Lung (tissue), 12 donors: ENCODE measurements around the gene DEFB108B. TPM values are rescaled to one million over a fixed set of nuclear protein-coding genes. Genes with fewer than 3 reads are reported as not detected.
"Not testable (repeated sequence)": the region's sequence is repeated elsewhere in the genome, so short reads cannot be mapped to it uniquely, and the experiment has no call there.

ENCODE experiments used
- ATAC-seq: fragments of 200-7000 bp; cut with Tn5 transposase; one replicate; pipeline ENCODE4 v1.9.1; 2020; ENCODE audit warnings: moderate number of reproducible peaks; ENCODE audit not compliant: insufficient read depth, low FRiP score
- DNase-seq, 3 donors: peaks; one replicate each; pipeline ENCODE4 v3.0.0-alpha.2; 2013 to 2017
- H3K27ac ChIP-seq, 2 donors: one replicate each; pipeline ENCODE4 v1.5.1; 2013; ENCODE audit warnings: mild to moderate bottlenecking in 2 of 2, moderate library complexity in 2 of 2, control low read depth in 1 of 2, inconsistent platforms in 1 of 2, low read depth in 1 of 2, low read length in 1 of 2
- H3K27me3 ChIP-seq, 3 donors: one replicate each; pipeline ENCODE4 v1.5.1; 2013; ENCODE audit warnings: low read length in 2 of 3; ENCODE audit not compliant: control insufficient read depth in 3 of 3, insufficient read depth in 3 of 3
- H3K36me3 ChIP-seq, 4 donors: one replicate each; pipeline ENCODE4 v1.5.1; 2013; ENCODE audit warnings: low read length in 4 of 4, mild to moderate bottlenecking in 1 of 4, moderate library complexity in 1 of 4; ENCODE audit not compliant: control insufficient read depth in 4 of 4, insufficient read depth in 4 of 4
- H3K4me1 ChIP-seq, 5 donors: one replicate each; pipeline ENCODE4 v1.5.1; 2013; ENCODE audit warnings: low read length in 5 of 5, mild to moderate bottlenecking in 2 of 5, moderate library complexity in 1 of 5; ENCODE audit not compliant: control insufficient read depth in 5 of 5, insufficient read depth in 5 of 5
- H3K4me3 ChIP-seq: one replicate; pipeline ENCODE4 v1.5.1; 2013; ENCODE audit warnings: mild to moderate bottlenecking, control low read depth, moderate library complexity
- H3K9ac ChIP-seq, 2 donors: one replicate each; pipeline ENCODE4 v1.5.1; 2013; ENCODE audit warnings: low read length in 2 of 2, control low read depth in 1 of 2; ENCODE audit not compliant: insufficient read depth in 1 of 2
- H3K9me3 ChIP-seq, 4 donors: one replicate each; pipeline ENCODE4 v1.5.1; 2013; ENCODE audit warnings: low read length in 3 of 4, mild to moderate bottlenecking in 1 of 4, moderate library complexity in 1 of 4; ENCODE audit not compliant: control insufficient read depth in 4 of 4, insufficient read depth in 3 of 4
- WGBS, 2 donors: extraction: QIAGEN DNeasy Blood & Tissue Kit; methylation state at CpG; one replicate each; pipeline ENCODE4 v1.1.7; 2013; 5-methylcytosine and 5-hydroxymethylcytosine counted together
- polyA plus RNA-seq, 2 donors: library from polyadenylated mRNA; stranded (reverse); fragments of 200-250 nt; gene quantifications; one replicate each; pipeline ENCODE4 v1.2.1, GENCODE V29; 2013
- total RNA-seq, 2 donors: library from RNA; depleted of rRNA in 1 of 2; stranded (reverse); fragments of >200 nt in 1 of 2; gene quantifications; one replicate each; pipeline ENCODE4 v1.2.1, GENCODE V29; 2014 to 2021
- TF ChIP-seq, protein P1 (sequence below): IDR thresholded peaks from 2 replicates; pipeline ENCODE4 v1.5.1; 2012; ENCODE audit warnings: mild to moderate bottlenecking; ENCODE audit errors: control extremely low read depth, extremely low read depth
- donor health status: control.
- donor health status: control.
- donor health status: Bipolar disorder and iron deficiency.
- donor health status: healthy.
- donor health status: DM: yes; HTN: yes; CAD: no.

The DEFB108B gene
- total and polyA plus RNA-seq, 4 donors: not detected

GRCh38 chr11:71800335-71800953 is 32.6 kb upstream of the DEFB108B start:
- peak; percentile 41 to 67 (median 42) for DNase-seq
- not testable (repeated sequence) for H3K9me3 ChIP-seq, H3K9ac ChIP-seq, H3K4me1 ChIP-seq, H3K27ac ChIP-seq, H3K4me3 ChIP-seq, H3K27me3 ChIP-seq, ATAC-seq, H3K36me3 ChIP-seq
- 36% methylated on average over 12 to 13 of the region's 13 CpGs for WGBS, 2 donors
- TF ChIP-seq, protein P1, sequence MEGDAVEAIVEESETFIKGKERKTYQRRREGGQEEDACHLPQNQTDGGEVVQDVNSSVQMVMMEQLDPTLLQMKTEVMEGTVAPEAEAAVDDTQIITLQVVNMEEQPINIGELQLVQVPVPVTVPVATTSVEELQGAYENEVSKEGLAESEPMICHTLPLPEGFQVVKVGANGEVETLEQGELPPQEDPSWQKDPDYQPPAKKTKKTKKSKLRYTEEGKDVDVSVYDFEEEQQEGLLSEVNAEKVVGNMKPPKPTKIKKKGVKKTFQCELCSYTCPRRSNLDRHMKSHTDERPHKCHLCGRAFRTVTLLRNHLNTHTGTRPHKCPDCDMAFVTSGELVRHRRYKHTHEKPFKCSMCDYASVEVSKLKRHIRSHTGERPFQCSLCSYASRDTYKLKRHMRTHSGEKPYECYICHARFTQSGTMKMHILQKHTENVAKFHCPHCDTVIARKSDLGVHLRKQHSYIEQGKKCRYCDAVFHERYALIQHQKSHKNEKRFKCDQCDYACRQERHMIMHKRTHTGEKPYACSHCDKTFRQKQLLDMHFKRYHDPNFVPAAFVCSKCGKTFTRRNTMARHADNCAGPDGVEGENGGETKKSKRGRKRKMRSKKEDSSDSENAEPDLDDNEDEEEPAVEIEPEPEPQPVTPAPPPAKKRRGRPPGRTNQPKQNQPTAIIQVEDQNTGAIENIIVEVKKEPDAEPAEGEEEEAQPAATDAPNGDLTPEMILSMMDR: peak; percentile 91

DNA sequence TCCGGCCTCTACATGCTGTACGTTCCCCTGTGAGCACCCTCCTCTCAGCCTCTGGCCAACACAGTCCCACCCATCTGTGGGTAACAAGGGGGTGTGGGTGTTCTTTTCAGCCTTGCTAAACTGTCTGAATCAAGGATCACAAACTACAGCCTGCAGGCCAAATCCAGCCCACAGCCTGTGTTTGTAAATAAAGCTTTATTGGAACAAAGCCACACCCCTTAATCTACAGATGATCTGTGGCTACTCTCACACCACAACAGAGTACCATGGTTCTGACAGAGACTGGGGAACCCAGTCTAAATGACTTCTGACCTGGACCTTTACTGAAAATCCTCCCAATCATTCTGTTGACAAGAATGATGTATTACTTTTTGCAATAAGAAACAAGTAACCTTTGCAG is 32.0 kb upstream of the DEFB108B start:
- not testable (repeated sequence) for H3K27me3 ChIP-seq, H3K4me1 ChIP-seq, ATAC-seq, H3K36me3 ChIP-seq, DNase-seq, H3K9me3 ChIP-seq, H3K4me3 ChIP-seq, H3K27ac ChIP-seq, H3K9ac ChIP-seq
- WGBS, 2 donors: 85 to 86% methylated on average over 2 of the region's 2 CpGs

DNA sequence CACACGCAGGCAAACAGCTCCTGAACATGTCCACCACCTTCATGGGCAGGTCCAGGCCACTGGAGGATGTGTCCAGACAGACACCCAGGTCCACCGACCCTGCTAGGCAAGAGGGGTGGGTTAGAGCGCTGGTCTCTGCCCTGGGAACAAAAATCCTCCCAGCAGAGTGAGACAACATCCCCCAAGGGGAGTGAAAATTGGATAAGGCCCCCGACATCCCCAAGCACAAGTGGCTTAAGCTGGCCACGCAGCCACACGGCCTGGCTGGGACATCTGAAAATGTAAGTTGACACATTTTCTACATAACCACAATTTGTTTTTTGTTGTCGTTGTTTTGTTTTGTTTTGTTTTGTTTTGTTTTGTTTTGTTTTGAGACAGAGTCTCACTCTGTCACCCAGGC is 30.1 kb upstream of the DEFB108B start:
- not testable (repeated sequence) for H3K27ac ChIP-seq, H3K9me3 ChIP-seq, H3K27me3 ChIP-seq, H3K4me3 ChIP-seq, DNase-seq, H3K9ac ChIP-seq, ATAC-seq, H3K36me3 ChIP-seq, H3K4me1 ChIP-seq
- WGBS, 2 donors: 77 to 88% methylated on average over 7 of the region's 7 CpGs

DNA sequence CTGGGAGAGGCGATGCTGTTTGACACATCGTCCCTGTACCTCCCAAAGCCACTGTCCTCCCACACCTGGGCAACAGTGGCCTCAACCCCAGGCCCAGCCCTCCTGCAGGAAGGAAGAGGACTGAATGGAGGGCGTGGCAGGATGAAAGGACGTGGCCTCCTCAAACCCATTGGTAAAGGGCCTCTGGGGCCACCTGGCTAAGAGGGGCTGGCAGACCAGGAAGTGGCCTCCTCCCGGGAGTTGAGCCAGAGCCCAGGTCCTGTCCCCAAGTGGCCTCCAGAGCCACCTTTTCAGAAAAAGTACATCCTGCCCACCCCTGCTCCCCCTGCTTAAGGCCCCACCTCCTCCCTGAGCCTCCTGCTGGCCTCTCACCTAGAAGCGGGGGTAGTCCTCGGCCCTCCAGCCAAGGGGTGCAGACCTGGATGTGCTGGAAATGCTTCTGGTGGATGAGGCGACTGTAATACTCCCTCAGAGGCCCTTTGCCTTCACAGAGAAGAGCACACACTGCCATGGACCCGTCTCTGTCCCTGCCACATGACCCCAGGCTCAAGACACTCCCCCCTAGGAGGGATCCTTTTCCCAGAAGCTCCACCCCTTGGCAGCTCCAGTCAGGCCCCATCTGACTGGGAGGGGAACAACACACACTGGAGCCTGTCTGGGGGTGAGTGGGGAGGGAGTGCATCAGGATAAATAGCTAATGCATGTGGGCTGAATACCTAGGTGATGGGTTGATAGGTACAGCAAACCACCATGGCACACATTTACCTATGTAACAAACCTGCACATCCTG is 28.6 kb upstream of the DEFB108B start:
- not testable (repeated sequence) for H3K4me3 ChIP-seq, H3K9ac ChIP-seq, DNase-seq, ATAC-seq, H3K9me3 ChIP-seq, H3K4me1 ChIP-seq, H3K27ac ChIP-seq, H3K27me3 ChIP-seq, H3K36me3 ChIP-seq
- 61 to 64% methylated on average over 7 to 9 of the region's 9 CpGs for WGBS, 2 donors

DNA sequence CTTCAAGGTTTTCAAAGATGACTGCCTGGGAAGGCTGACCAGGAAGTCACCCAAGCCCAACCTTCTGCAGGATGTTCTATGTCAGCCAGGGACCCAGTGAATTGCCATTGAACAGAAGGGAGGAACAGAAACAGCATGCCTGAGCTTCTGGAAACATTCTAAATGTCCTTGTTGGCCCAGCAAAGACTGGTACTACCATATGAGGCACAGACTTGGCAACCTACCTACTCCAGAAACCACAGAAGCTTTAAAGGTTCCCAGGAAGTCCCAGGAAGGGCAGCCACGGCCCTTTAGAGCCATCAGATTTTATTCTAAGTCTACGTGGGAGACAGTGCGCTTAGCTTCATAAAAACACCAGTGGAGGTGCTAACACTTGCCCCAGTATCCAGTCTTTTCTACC is 20.5 kb upstream of the DEFB108B start:
- not testable (repeated sequence) for H3K9me3 ChIP-seq, DNase-seq, H3K9ac ChIP-seq, H3K27me3 ChIP-seq, H3K36me3 ChIP-seq, H3K4me1 ChIP-seq, ATAC-seq, H3K4me3 ChIP-seq, H3K27ac ChIP-seq
- WGBS, 2 donors: 70 to 86% methylated on average over 3 of the region's 3 CpGs
